Uterus (tissue), 4 donors: ENCODE measurements around the gene SH3YL1. TPM values are rescaled to one million over a fixed set of nuclear protein-coding genes. Genes with fewer than 3 reads are reported as not detected.

ENCODE experiments used
- DNase-seq, 2 donors: peaks; one replicate each; pipeline ENCODE4 v3.0.0-alpha.2; 2019 to 2020
- H3K27ac ChIP-seq, 2 donors: fragments of 200-600 bp; sonication (generic); 1 replicate in 1 of 2; 2 replicates in 1 of 2; pipeline ENCODE4 v1.5.1; 2016 to 2018
- H3K27me3 ChIP-seq, 2 donors: fragments of 200-600 bp; sonication (generic); one replicate each; pipeline ENCODE4 v1.5.1; 2018 to 2019; ENCODE audit warnings: control low read depth in 1 of 2
- H3K36me3 ChIP-seq, 2 donors: fragments of 200-600 bp; sonication (generic); one replicate each; pipeline ENCODE4 v1.5.1; 2019; ENCODE audit warnings: control low read depth in 1 of 2
- H3K4me1 ChIP-seq, 2 donors: fragments of 200-600 bp; sonication (generic); one replicate each; pipeline ENCODE4 v1.5.1; 2018 to 2019; ENCODE audit warnings: control low read depth in 1 of 2
- H3K4me3 ChIP-seq, 2 donors: fragments of 200-600 bp; sonication (generic); 1 replicate in 1 of 2; 2 replicates in 1 of 2; pipeline ENCODE4 v1.5.1; 2018 to 2019; ENCODE audit warnings: mild to moderate bottlenecking in 1 of 2
- H3K9me3 ChIP-seq, 2 donors: fragments of 200-600 bp; sonication (generic); one replicate each; pipeline ENCODE4 v1.5.1; 2019; ENCODE audit warnings: control low read depth in 1 of 2
- POLR2A ChIP-seq, 2 donors: fragments of 450-650 bp; IDR thresholded peaks; one replicate each; pipeline ENCODE4 v1.6.1; 2016; ENCODE audit warnings: antibody characterized with exemption in 2 of 2, mild to moderate bottlenecking in 1 of 2, moderate library complexity in 1 of 2
- intact Hi-C: fragments of 100-400 bp; cut with DNase I; formaldehyde crosslinking; loops from one replicate; pipeline ENCODE4 v1.15.1; 2023; ENCODE audit warnings: low total_unique reads
- total RNA-seq, 4 donors: library from RNA; depleted of rRNA in 3 of 4; stranded (reverse); fragments of >200 nt in 3 of 4; gene quantifications; one replicate each; pipeline versions ENCODE4 v1.1.0 to v1.2.4, GENCODE V29; 2014 to 2023
- TF ChIP-seq, protein P1 (sequence below), 4 experiments: fragments of 200-600 bp in 2 of 4; fragments of 450-650 bp in 2 of 4; sonication (generic) in 2 of 4; IDR thresholded peaks; one replicate each; pipeline ENCODE4 v1.5.1; 2016 to 2019; ENCODE audit warnings: antibody characterized with exemption in 4 of 4, mild to moderate bottlenecking in 2 of 4, moderate library complexity in 1 of 4
- donor health status: DM: yes; HTN: yes; CAD: no.

Gene SH3YL1
- total RNA-seq, 4 donors from 2014 or later: 6.9 to 113 (median 55.5) TPM

DNA sequence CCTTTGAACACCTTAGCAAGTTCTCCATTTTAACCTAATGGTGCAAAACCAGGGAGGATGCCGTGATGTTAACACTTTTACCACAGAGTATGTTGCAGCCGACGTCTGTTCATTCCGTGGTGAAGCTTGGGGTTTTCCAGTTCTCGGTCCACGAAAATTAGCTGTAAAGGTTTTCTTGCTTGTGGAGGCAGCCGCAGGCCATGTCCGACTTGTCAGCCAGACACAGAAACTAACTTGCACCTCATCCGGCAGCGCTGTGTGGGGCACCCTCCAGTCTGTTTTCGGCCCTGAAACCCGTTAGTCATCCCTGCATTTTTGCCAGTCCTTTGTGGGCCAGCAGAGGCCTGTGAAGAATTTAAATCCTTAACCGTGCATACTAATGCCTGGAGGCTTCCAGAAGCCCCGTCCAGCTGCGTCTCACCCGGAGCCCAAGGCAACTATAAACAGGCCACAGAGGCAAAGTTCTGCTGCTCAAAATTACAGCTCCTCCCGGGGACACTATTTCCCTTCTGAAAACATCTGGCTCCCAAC lies 70.6 kb downstream of the SH3YL1 start:
- Histone ChIP-seq H3K4me1 (no peaks in the 10 kb centered on the region), H3K27ac (no peak overlapping the region), H3K36me3 (no peaks in the 10 kb centered on the region), H3K27me3 (no peaks in the 10 kb centered on the region), H3K4me3 (no peak overlapping the region), H3K9me3 (no peaks in the 10 kb centered on the region)
- intact Hi-C loops: no loop called here
- TF ChIP-seq POLR2A (IDR thresholded peaks at IDR 0.05): no peak
- DNase-seq: no peak

DNA sequence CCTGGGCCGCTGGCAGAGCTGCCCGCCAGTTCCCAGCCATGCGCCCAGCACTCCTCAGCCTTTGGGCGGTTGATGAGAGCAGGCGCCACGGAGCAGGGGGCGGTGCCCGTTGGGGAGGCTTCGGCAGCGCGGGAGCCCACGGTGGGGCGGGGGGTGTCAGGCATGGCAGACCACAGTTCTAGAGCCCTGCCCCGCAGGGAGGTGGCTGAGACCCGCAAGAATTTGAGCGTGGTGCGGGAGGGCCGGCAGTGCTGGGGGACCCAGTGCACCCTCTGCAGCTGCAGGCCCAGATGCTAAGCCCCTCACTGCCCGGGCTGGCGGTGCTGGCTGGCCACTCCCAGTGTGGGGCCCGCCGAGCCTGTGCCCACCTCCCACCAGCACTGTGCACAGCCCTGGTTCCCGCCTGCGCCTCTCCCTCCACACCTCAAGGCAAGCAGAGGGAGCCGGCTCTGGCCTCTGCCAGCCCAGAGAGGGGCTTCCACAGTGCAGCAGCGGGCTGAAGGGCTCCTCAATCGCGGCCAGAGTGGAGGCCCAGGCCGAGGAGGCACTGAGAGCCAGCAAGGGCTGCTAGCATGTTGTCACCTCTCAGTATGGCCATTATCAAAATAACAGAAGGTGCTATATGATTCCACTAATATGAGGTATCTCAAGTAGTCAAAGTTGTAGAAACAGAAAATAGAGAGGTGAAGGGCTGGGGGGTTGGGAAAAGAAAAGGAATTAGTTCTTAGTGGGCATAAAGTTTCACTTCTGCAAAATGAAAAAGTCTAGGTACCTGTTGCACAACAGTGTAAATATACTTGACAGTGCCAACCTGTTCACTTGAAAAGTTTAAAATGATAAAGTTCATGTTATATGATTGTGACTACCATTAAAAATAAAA lies 72.3 kb downstream of the SH3YL1 start:
- no peaks in the 10 kb centered on the region for H3K4me1 ChIP-seq
- no peaks in the 10 kb centered on the region for H3K9me3 ChIP-seq
- DNase-seq: no peak
- H3K4me3 ChIP-seq: no peak overlapping the region
- intact Hi-C loops: no loop called here
- no peak overlapping the region for H3K27ac ChIP-seq
- H3K27me3 ChIP-seq: no peaks in the 10 kb centered on the region
- no peak for TF ChIP-seq POLR2A (IDR thresholded peaks at IDR 0.05)
- TF ChIP-seq, protein P1, sequence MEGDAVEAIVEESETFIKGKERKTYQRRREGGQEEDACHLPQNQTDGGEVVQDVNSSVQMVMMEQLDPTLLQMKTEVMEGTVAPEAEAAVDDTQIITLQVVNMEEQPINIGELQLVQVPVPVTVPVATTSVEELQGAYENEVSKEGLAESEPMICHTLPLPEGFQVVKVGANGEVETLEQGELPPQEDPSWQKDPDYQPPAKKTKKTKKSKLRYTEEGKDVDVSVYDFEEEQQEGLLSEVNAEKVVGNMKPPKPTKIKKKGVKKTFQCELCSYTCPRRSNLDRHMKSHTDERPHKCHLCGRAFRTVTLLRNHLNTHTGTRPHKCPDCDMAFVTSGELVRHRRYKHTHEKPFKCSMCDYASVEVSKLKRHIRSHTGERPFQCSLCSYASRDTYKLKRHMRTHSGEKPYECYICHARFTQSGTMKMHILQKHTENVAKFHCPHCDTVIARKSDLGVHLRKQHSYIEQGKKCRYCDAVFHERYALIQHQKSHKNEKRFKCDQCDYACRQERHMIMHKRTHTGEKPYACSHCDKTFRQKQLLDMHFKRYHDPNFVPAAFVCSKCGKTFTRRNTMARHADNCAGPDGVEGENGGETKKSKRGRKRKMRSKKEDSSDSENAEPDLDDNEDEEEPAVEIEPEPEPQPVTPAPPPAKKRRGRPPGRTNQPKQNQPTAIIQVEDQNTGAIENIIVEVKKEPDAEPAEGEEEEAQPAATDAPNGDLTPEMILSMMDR (IDR thresholded peaks at IDR 0.05): no peak
- no peaks in the 10 kb centered on the region for H3K36me3 ChIP-seq

GRCh38 chr2:187825-188224 lies 76.0 kb downstream of the SH3YL1 start:
- TF ChIP-seq, protein P1 (IDR thresholded peaks at IDR 0.05): no peak
- TF ChIP-seq POLR2A (IDR thresholded peaks at IDR 0.05): no peak
- Histone ChIP-seq H3K9me3 (no peaks in the 10 kb centered on the region), H3K27ac (no peak overlapping the region), H3K4me3 (no peak overlapping the region), H3K4me1 (peaks cover 0 to 18% of the 10 kb centered on the region in 2 donors), H3K36me3 (no peaks in the 10 kb centered on the region), H3K27me3 (no peaks in the 10 kb centered on the region)
- intact Hi-C loops: no loop called here
- no peak for DNase-seq

DNA sequence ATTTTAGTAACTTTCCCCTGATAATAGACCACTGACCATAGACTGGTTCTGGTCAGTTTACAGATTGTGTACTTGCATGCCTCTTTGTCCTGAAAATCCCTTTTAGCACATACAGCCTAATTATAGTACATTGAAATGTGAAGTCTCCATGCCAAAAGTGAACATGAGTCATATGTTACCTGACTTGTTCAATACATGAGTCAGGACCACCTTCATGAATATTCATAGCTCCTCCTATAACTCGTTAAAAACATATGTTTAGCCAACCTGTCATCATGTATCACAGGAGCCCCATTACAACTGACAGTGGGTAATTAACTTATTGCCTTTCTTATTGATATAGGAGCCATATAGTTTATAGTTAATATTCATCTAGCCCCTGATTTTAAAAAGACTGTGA lies 78.6 kb downstream of the SH3YL1 start:
- Histone ChIP-seq H3K27ac (peak overlapping the region in 1 of 2 donors; percentile 56), H3K27me3 (no peaks in the 10 kb centered on the region), H3K4me3 (no peak overlapping the region), H3K36me3 (no peaks in the 10 kb centered on the region), H3K4me1 (peaks cover 0 to 31% of the 10 kb centered on the region in 2 donors), H3K9me3 (no peaks in the 10 kb centered on the region)
- DNase-seq: no peak
- TF ChIP-seq, protein P1 (IDR thresholded peaks at IDR 0.05): no peak
- no peak for TF ChIP-seq POLR2A (IDR thresholded peaks at IDR 0.05)
- intact Hi-C loops: no loop called here

GRCh38 chr2:184695-185094 lies 79.1 kb downstream of the SH3YL1 start:
- DNase-seq: no peak
- H3K27me3 ChIP-seq: no peaks in the 10 kb centered on the region
- TF ChIP-seq, protein P1 (IDR thresholded peaks at IDR 0.05): no peak
- no peak for TF ChIP-seq POLR2A (IDR thresholded peaks at IDR 0.05)
- no peak overlapping the region for H3K4me3 ChIP-seq
- peak overlapping the region in 1 of 2 donors; percentile 56 for H3K27ac ChIP-seq
- H3K4me1 ChIP-seq: peaks cover 0 to 31% of the 10 kb centered on the region in 2 donors
- H3K36me3 ChIP-seq: no peaks in the 10 kb centered on the region
- intact Hi-C loops: no loop called here
- H3K9me3 ChIP-seq: no peaks in the 10 kb centered on the region
